Adipocyte (in vitro differentiated cells): ENCODE results near the gene S100A6.
"Not testable (repeated sequence)": the region's sequence is repeated elsewhere in the genome, so short reads cannot be mapped to it uniquely, and the experiment has no call there.

Experiments
- DNase-seq: peaks from one replicate; pipeline ENCODE4 v3.0.0-alpha.2; 2015; ENCODE audit warnings: low read depth
- H3K27me3 ChIP-seq: replicated peaks from 2 replicates; pipeline ENCODE4 v1.7.0; 2013; ENCODE audit warnings: mild to moderate bottlenecking, low read length, moderate library complexity; ENCODE audit not compliant: control insufficient read depth, insufficient read depth
- H3K36me3 ChIP-seq: 2 replicates; pipeline ENCODE4 v1.7.0; 2013; ENCODE audit warnings: low read length, mild to moderate bottlenecking, moderate library complexity; ENCODE audit not compliant: control insufficient read depth, insufficient read depth, severe bottlenecking
- H3K4me1 ChIP-seq: 2 replicates; pipeline ENCODE4 v1.7.0; 2013; ENCODE audit warnings: mild to moderate bottlenecking, low read length, moderate library complexity; ENCODE audit not compliant: control insufficient read depth, insufficient read depth
- H3K4me3 ChIP-seq: 2 replicates; pipeline ENCODE4 v1.7.0; 2013; ENCODE audit warnings: mild to moderate bottlenecking, low read length, moderate library complexity
- H3K9ac ChIP-seq: 2 replicates; pipeline ENCODE4 v1.7.0; 2013; ENCODE audit warnings: mild to moderate bottlenecking, low read length, moderate library complexity
- H3K9me3 ChIP-seq: 2 replicates; pipeline ENCODE4 v1.7.0; 2013; ENCODE audit warnings: mild to moderate bottlenecking, low read length, moderate library complexity; ENCODE audit not compliant: control insufficient read depth

Gene S100A6

DNA sequence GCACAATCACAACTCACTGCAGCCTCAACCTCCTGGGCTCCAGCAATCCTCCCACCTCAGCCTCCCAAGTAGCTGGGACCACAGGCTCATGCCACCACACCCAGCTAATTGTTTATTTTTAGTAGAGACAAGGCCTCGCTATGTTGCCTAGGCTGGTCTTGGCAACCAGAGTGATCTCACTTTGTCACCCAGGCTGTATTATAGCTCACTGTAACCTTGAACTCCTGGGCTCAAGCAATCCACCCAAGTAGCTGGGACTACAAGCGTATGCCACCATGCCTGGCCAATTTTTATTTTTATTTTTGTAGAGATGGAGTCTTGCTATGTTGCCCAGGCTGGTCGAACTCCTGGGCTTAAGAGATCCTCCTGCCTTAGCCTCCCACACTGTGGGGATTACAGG lies 26.2 kb upstream of the S100A6 start:
- not testable (repeated sequence) for DNase-seq, H3K4me3 ChIP-seq, H3K9me3 ChIP-seq, H3K27me3 ChIP-seq, H3K36me3 ChIP-seq, H3K9ac ChIP-seq
- peaks cover 18% of the 10 kb centered on the region for H3K4me1 ChIP-seq

DNA sequence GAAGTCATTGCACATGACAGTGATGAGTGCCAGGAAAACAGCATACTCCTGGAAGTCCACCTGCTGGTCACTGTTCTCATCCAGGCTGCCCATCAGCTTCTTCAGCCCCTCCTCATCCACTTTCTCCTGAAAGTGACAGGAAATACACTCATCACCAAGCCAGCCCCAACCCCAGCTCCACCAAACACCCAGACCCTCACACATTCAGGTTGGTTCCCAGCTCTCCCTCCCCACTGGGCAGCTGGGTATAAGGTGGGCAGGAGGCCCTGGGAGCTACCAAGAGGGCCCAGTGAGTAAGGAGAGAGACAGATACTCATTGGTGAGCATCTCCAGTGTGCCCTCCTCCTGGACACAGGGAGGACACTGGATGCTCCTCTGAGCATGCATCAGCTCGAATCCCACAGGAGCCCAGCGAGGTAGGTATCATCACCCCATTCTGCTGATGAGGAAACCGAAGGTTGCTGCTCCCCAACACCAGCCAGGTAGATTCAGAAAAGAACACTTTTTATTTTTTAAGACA lies 25.7 kb upstream of the S100A6 start:
- Histone ChIP-seq H3K4me1 (peaks cover 13% of the 10 kb centered on the region), H3K4me3 (no peak overlapping the region), H3K9me3 (no peaks in the 10 kb centered on the region), H3K9ac (no peak overlapping the region), H3K27me3 (no peaks in the 10 kb centered on the region), H3K36me3 (no peaks in the 10 kb centered on the region)
- DNase-seq: no peak

DNA sequence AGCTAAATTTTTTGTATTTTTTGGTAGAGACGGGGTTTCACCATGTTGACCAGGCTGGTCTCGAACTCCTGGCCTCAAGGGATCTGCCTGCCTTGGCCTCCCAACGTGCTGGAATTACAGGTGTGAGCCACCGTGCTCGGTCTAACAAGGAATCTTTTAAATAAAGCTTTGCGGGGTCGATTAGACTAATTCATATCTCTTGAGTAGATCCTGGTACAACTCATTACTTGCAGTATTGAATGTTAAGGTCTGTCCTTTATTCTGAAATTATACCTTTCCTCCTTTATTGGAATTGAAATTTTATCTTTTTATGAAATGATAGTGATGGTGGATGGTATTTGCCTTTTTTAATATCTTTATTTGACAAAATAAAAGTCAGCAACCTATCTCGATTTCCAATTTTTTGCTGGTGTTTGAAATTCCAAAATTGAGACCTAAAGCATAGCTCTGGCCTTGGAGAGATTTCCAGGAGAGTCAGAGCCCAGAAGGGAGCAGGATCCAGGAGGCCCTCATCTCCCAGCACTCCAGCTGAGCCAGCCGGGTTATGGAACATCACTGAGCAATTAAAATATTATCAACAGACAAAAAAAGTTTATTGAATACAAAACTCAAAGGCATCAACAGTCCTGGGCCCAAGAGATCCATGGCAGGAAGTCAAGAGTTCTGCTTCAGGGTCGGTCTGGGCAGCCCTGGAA lies 25.1 kb upstream of the S100A6 start:
- no peaks in the 10 kb centered on the region for H3K36me3 ChIP-seq
- H3K9me3 ChIP-seq: no peaks in the 10 kb centered on the region
- no peak for DNase-seq
- H3K4me3 ChIP-seq: no peak overlapping the region
- H3K27me3 ChIP-seq: no peaks in the 10 kb centered on the region
- H3K9ac ChIP-seq: no peak overlapping the region
- peaks cover 8% of the 10 kb centered on the region for H3K4me1 ChIP-seq

DNA sequence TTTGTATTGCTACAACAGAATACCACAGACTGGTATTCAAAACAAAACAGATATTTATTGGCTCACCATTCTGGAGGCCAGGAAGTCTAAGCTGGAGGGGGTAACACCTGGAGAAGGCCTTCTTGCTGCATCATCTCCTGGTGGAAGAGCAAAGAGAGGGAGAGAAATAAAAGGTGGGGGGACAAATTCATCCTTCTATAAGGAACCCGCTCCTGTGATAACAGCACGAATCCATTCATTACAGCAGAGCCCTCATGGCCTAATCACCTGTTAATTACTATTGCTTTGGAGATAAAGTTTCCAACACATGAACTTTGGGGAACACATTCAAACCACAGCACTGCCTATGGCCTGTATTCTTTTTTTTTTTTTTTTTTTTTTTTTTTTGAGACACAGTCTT lies 24.4 kb upstream of the S100A6 start:
- no peaks in the 10 kb centered on the region for H3K9me3 ChIP-seq
- no peak overlapping the region for H3K4me3 ChIP-seq
- no peaks in the 10 kb centered on the region for H3K27me3 ChIP-seq
- no peak for DNase-seq
- no peaks in the 10 kb centered on the region for H3K36me3 ChIP-seq
- no peak overlapping the region for H3K9ac ChIP-seq
- peaks cover 1% of the 10 kb centered on the region for H3K4me1 ChIP-seq

DNA sequence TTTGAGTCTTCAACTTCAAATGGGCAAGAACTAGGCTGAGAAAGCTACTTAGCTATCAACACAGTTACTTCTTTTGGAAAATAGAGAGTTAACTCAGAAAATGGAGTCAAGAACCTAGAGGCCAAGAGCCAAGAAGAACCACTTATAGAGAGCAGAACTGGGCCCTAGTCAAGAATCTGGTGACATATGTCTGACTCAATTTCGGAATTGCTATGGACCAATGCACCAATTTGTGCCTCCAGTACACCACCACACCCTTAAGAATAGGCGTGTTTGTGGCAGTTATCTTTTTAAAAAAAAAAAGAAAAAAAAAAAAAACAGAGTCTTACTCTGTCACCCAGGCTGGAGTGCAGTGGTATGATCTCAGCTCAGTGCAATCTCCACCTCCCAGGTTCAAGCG lies 22.1 kb upstream of the S100A6 start:
- Histone ChIP-seq H3K36me3 (no peaks in the 10 kb centered on the region), H3K4me3 (no peak overlapping the region), H3K9ac (no peak overlapping the region), H3K4me1 (peaks cover 13% of the 10 kb centered on the region), H3K27me3 (no peaks in the 10 kb centered on the region), H3K9me3 (no peaks in the 10 kb centered on the region)
- no peak for DNase-seq

DNA sequence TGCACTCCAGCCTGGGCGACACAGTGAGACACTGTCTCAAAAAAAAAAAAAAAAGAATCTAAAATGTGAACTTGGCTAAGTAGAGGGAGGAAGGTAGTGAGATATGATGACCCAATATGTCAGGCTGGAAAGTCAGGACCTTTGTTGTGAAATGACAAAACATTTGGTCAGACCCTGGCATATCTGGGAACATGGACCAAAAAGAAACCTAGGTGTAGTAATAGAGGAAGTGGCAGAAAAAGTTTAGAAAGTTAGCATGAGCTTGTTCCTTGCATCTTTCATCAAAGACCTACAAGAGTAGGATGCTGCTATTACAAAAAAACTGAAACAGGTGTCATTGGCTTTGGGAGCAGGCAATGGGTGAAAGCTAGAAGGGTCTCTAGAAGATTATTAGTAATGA lies 20.6 kb upstream of the S100A6 start:
- H3K36me3 ChIP-seq: peaks cover under 1% of the 10 kb centered on the region
- H3K9ac ChIP-seq: no peak overlapping the region
- no peaks in the 10 kb centered on the region for H3K27me3 ChIP-seq
- no peak overlapping the region for H3K4me3 ChIP-seq
- peaks cover 13% of the 10 kb centered on the region for H3K4me1 ChIP-seq
- no peaks in the 10 kb centered on the region for H3K9me3 ChIP-seq
- no peak for DNase-seq

DNA sequence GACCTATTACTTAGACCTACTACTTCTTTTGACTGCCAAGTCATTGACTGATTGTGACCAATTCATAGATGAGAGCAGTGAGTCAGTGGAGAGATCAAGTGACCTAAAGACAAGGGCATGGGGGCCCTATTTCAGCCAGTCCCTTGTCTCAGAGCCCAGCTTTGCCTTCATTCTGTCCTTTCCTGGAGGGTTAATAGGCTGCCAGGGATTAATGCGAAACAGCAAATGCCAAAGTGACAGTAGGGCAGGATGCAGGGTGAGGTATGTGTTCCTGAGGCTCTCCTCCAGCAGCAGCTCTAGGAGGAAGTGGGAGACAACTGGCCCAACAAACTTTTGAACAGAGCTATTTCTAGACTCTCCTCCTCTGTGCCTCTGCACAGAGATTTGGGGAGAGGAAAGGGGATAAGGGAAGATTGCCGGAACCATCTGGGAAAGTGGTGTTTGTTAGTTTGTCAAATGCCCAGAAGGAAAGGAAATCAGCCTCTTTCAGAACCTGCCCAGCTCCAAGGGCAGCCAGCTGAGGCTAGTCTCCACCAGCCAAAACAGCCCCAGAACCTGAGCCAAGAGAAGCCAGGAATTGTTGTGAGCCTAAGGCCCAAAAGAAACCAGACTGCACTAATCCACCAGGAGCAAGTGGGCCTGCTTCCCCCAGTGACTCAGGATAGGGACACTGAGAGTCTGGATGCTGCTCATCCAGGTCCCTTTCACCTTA lies 18.2 kb upstream of the S100A6 start:
- Histone ChIP-seq H3K27me3 (no peaks in the 10 kb centered on the region), H3K4me3 (no peak overlapping the region), H3K9me3 (no peaks in the 10 kb centered on the region), H3K9ac (peak overlapping the region; percentile 42), H3K36me3 (peaks cover 4% of the 10 kb centered on the region), H3K4me1 (peaks cover 26% of the 10 kb centered on the region)
- DNase-seq: peak; percentile 33

DNA sequence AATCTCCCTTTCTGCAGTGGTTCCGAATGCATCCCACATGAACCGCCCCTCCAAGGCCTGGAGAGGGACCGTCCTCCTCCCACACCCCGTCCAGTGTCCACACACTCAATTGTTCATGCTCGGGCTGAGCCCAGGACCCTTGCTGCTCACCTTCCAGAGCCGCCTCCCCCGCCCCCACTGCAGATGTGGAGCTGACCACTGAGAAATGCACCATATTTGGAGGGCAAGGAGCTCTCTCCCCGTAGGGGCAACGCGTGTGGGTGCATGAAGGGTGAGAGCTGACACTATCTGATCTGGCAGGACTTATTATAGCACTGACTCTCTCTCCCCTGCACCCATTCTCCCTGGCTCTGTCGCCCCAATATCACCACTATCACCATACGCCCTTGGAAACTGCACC lies 17.3 kb upstream of the S100A6 start:
- Histone ChIP-seq H3K4me1 (peaks cover 35% of the 10 kb centered on the region), H3K9me3 (no peaks in the 10 kb centered on the region), H3K27me3 (no peaks in the 10 kb centered on the region), H3K9ac (peak overlapping the region; percentile 42), H3K36me3 (peaks cover 4% of the 10 kb centered on the region), H3K4me3 (no peak overlapping the region)
- no peak for DNase-seq

DNA sequence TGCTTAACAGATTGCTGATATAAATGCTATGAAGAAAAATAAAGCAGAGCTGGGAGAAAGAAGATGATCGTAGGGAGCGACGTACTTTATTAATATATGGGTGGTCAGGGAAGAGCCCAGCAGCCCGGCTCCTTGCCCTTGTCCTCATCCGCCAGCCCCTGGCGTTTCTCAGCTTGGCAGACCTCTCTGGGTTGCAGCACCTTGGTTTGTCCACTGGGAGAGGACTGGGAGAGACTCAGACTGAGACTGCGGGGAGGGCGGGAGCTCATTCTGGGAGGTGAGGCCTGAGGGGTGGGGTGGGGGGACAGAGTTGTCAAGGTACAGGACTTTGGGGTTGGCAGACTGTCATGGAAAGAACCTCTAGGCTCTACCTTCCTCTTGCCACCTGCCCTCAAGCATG lies 16.5 kb upstream of the S100A6 start:
- Histone ChIP-seq H3K9ac (no peak overlapping the region), H3K27me3 (no peaks in the 10 kb centered on the region), H3K4me3 (no peak overlapping the region), H3K36me3 (peaks cover 4% of the 10 kb centered on the region), H3K4me1 (peaks cover 42% of the 10 kb centered on the region), H3K9me3 (no peaks in the 10 kb centered on the region)
- no peak for DNase-seq

DNA sequence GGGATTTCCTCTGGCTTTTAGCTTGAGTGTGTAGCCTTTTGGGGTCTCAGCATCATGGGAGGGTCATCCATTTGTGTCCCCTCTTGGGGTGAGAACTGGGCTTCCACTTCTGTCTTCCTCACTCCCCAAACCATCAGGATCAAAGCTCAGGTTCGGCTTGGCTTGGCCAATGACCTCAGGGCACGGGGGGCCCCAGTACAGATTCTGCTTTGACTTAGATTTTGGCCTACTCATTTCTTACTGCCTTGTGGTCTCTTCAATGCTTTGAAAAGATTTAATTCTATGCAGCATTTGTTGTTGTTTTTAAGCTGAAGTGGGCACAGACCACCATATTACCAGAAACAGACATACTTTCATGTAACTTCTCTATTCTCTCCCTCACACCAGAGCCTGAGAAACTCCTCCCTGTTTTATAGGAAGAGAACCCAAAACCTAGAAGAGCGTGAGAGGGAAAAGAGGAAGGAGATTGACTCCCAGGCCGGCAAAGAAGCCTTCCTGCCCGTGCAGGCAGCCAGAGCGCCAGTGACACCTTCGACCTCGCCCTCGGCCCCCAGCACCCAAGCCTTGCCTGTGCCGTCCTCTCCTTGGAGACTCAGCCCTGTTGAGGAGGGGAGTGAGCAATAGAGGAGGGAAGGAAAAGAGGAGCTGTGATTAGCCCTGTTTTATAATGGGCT lies 15.2 kb upstream of the S100A6 start:
- H3K4me1 ChIP-seq: peaks cover 54% of the 10 kb centered on the region

DNA sequence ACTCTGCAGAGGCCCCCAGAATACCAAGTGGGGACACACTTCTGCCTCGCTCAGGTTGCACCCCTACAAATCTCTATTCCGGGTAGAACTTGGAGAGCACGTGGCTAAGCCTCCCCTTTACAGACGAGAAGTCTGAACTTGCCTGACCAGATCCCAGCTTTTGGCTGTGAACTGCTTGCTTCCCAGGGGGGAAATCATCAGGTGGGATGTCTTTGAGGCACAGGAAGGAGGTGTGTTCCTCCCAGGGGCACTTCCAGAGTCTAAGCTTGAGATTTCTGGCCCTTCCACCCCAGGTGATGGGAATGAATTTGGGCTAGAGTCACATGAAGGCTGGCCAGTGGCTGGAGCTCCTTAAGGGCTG lies 14.6 kb upstream of the S100A6 start:
- Histone ChIP-seq H3K36me3 (peaks cover 4% of the 10 kb centered on the region), H3K9me3 (no peaks in the 10 kb centered on the region), H3K4me3 (no peak overlapping the region), H3K27me3 (no peaks in the 10 kb centered on the region), H3K4me1 (peaks cover 60% of the 10 kb centered on the region), H3K9ac (peak overlapping the region; percentile 64)
- no peak for DNase-seq

More for the DNA sequence above, 15.2 kb upstream of the S100A6 start:
- no peak overlapping the region for H3K9ac ChIP-seq
- H3K36me3 ChIP-seq: peaks cover 4% of the 10 kb centered on the region
- H3K27me3 ChIP-seq: no peaks in the 10 kb centered on the region
- no peak for DNase-seq
- no peak overlapping the region for H3K4me3 ChIP-seq
- H3K9me3 ChIP-seq: no peaks in the 10 kb centered on the region
